ENCODE measurements around the gene DNAJB7.
"Not testable (repeated sequence)": the region's sequence is repeated elsewhere in the genome, so short reads cannot be mapped to it uniquely, and the experiment has no call there.

DNA sequence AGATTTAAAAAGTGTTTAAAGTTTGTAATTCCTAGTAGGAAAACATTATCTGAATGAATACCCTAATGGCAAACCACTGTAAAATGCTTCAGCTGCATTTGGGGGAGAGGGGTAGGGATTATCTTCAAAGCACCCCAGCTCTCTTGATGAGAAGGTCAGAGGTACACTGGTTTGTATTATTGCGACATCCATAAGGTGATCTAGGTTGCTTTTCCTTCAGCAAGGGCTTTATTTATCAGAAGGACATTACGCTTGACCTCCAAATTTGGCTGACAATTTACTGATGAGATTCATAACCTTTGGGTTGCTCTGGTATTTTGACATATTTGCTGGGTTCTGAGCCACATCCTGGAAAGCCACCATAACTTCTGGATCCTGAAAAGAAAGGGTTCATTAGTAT lies 35.6 kb downstream of the DNAJB7 start:
- not testable (repeated sequence) for TF ChIP-seq EZH2 (IDR thresholded peaks at IDR 0.05; ENCODE audit: low read depth, unreplicated experiment); ZNF114 (CRISPR knock-in tag; IDR thresholded peaks at IDR 0.05); EZH2phosphoT487 (IDR thresholded peaks at IDR 0.05; ENCODE audit: unreplicated experiment); REST (IDR thresholded peaks at IDR 0.05; ENCODE audit: unreplicated experiment); POLR2AphosphoS5 (IDR thresholded peaks at IDR 0.05; ENCODE audit: low read depth); CREB1 (CRISPR knock-in tag; IDR thresholded peaks at IDR 0.05; ENCODE audit: low read depth); NANOG (IDR thresholded peaks at IDR 0.05; ENCODE audit: borderline replicate concordance); JUNB (IDR thresholded peaks at IDR 0.05; ENCODE audit: unreplicated experiment); STAT1 (IDR thresholded peaks at IDR 0.05; ENCODE audit: unreplicated experiment); ZNF331 (CRISPR knock-in tag; IDR thresholded peaks at IDR 0.05; ENCODE audit: low read depth)
- TF ChIP-seq, protein P1, sequence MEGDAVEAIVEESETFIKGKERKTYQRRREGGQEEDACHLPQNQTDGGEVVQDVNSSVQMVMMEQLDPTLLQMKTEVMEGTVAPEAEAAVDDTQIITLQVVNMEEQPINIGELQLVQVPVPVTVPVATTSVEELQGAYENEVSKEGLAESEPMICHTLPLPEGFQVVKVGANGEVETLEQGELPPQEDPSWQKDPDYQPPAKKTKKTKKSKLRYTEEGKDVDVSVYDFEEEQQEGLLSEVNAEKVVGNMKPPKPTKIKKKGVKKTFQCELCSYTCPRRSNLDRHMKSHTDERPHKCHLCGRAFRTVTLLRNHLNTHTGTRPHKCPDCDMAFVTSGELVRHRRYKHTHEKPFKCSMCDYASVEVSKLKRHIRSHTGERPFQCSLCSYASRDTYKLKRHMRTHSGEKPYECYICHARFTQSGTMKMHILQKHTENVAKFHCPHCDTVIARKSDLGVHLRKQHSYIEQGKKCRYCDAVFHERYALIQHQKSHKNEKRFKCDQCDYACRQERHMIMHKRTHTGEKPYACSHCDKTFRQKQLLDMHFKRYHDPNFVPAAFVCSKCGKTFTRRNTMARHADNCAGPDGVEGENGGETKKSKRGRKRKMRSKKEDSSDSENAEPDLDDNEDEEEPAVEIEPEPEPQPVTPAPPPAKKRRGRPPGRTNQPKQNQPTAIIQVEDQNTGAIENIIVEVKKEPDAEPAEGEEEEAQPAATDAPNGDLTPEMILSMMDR (conservative IDR thresholded peaks at IDR 0.05; ENCODE audit: low read depth in 2 of 2) = not testable (repeated sequence)
- TF ChIP-seq, protein P2, sequence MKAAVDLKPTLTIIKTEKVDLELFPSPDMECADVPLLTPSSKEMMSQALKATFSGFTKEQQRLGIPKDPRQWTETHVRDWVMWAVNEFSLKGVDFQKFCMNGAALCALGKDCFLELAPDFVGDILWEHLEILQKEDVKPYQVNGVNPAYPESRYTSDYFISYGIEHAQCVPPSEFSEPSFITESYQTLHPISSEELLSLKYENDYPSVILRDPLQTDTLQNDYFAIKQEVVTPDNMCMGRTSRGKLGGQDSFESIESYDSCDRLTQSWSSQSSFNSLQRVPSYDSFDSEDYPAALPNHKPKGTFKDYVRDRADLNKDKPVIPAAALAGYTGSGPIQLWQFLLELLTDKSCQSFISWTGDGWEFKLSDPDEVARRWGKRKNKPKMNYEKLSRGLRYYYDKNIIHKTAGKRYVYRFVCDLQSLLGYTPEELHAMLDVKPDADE (IDR thresholded peaks at IDR 0.05) = not testable (repeated sequence)
